H1 (cell line): Measurements from ENCODE around the gene NAV2. TPM values are rescaled to one million over a fixed set of nuclear protein-coding genes. Genes with fewer than 3 reads are reported as not detected.
A peak's percentile ranks its signal among the peaks of the same experiment; 100 is the strongest.

Source experiments
- CTCF ChIA-PET: fragments of 300-600 bp; sonication (Branson Sonifier 250); formaldehyde crosslinking; loops from one replicate; lab custom pipeline; 2021; ENCODE audit not compliant: partially characterized antibody; lab: Charles Lee
- POLR2A ChIA-PET: fragments of 300-600 bp; sonication (Branson Sonifier 250); formaldehyde crosslinking; loops from one replicate; lab custom pipeline; 2021; ENCODE audit warnings: inconsistent platforms; ENCODE audit not compliant: partially characterized antibody; lab: Charles Lee
- DNase-seq, 2 experiments: peaks; one replicate each; pipeline versions ENCODE4 v3.0.0 to v3.0.0-alpha.2; 2010 to 2022; ENCODE audit warnings: low spot score in 2 of 2, low read depth in 1 of 2, mixed read lengths in 1 of 2
- FAIRE-seq: peaks from 2 replicates; lab custom pipeline; 2011; peaks lifted over from hg19 to GRCh38; lab: Jason Lieb, UNC
- H2AFZ ChIP-seq: 2 replicates; pipeline ENCODE4 v1.8.1; 2012; ENCODE audit warnings: low read length, inconsistent platforms
- H2AK5ac ChIP-seq: 2 replicates; pipeline ENCODE4 v1.6.1; 2013; ENCODE audit warnings: low read depth, low read length
- H2BK120ac ChIP-seq: replicated peaks from 2 replicates; pipeline ENCODE3; 2013; ENCODE audit warnings: low read depth, low read length, inconsistent platforms
- H2BK12ac ChIP-seq: 2 replicates; pipeline ENCODE4 v1.6.1; 2013; ENCODE audit warnings: low read depth, low read length
- H2BK15ac ChIP-seq: 2 replicates; pipeline ENCODE4 v1.6.1; 2013; ENCODE audit warnings: low read length
- H2BK20ac ChIP-seq: 2 replicates; pipeline ENCODE4 v1.6.1; 2013; ENCODE audit warnings: low read length
- H2BK5ac ChIP-seq: 2 replicates; pipeline ENCODE4 v1.6.1; 2013; ENCODE audit warnings: low read depth, low read length
- H3K14ac ChIP-seq: 2 replicates; pipeline ENCODE4 v1.6.1; 2013; ENCODE audit warnings: inconsistent platforms; ENCODE audit not compliant: insufficient read length
- H3K18ac ChIP-seq: 2 replicates; pipeline ENCODE4 v1.6.1; 2013; ENCODE audit warnings: low read length; ENCODE audit errors: extremely low read depth
- H3K23ac ChIP-seq: 2 replicates; pipeline ENCODE4 v1.6.1; 2013; ENCODE audit warnings: inconsistent platforms; ENCODE audit not compliant: insufficient read length
- H3K23me2 ChIP-seq: 2 replicates; pipeline ENCODE4 v1.6.1; 2013; ENCODE audit warnings: low read depth, low read length
- H3K27ac ChIP-seq: 2 replicates; pipeline ENCODE4 v1.6.1; 2011; ENCODE audit warnings: low read depth, low read length, inconsistent platforms
- H3K27me3 ChIP-seq, 4 experiments: replicated peaks in 1 of 4; 1 replicate in 1 of 4; 2 replicates in 3 of 4; pipeline versions ENCODE4 v1.6.1 to v1.8.1; 2011 to 2013; ENCODE audit warnings: low read length in 3 of 4, mild to moderate bottlenecking in 3 of 4, inconsistent platforms in 2 of 4, mixed read lengths in 2 of 4, moderate library complexity in 1 of 4; ENCODE audit not compliant: control insufficient read depth in 3 of 4, insufficient read depth in 3 of 4; ENCODE audit errors: extremely low read depth in 1 of 4
- H3K36me3 ChIP-seq, 4 experiments: 2 replicates each; pipeline versions ENCODE4 v1.6.1 to v1.8.1; 2011 to 2013; ENCODE audit warnings: mild to moderate bottlenecking in 4 of 4, low read length in 3 of 4, moderate library complexity in 2 of 4, control low read depth in 1 of 4, inconsistent platforms in 1 of 4; ENCODE audit not compliant: insufficient read depth in 4 of 4, control insufficient read depth in 2 of 4
- H3K4ac ChIP-seq: replicated peaks from 2 replicates; pipeline ENCODE3; 2013; ENCODE audit warnings: low read length, low read depth, mixed read lengths, inconsistent platforms; ENCODE audit not compliant: insufficient read length
- H3K4me1 ChIP-seq, 4 experiments: replicated peaks in 1 of 4; 1 replicate in 1 of 4; 2 replicates in 3 of 4; pipeline versions ENCODE4 v1.6.1 to v1.8.1; 2011 to 2013; ENCODE audit warnings: low read length in 3 of 4, inconsistent platforms in 2 of 4, mixed read lengths in 1 of 4; ENCODE audit not compliant: insufficient read depth in 4 of 4, control insufficient read depth in 3 of 4
- H3K4me2 ChIP-seq, 2 experiments: 2 replicates each; pipeline versions ENCODE4 v1.6.1 to v1.8.1; 2011 to 2013; ENCODE audit warnings: low read depth in 2 of 2, low read length in 2 of 2, control low read depth in 1 of 2, inconsistent platforms in 1 of 2, mild to moderate bottlenecking in 1 of 2; ENCODE audit not compliant: insufficient read depth in 1 of 2
- H3K4me3 ChIP-seq, 4 experiments: fragments of 200-600, 300-600 bp in 1 of 4; sonication (generic), shearing (Covaris generic), sonication (Bioruptor Twin) in 1 of 4; 2 replicates each; pipeline versions ENCODE4 v1.5.1 to v1.8.1; 2011 to 2016; ENCODE audit warnings: low read length in 4 of 4, low read depth in 3 of 4, control low read depth in 2 of 4, inconsistent platforms in 2 of 4, mild to moderate bottlenecking in 2 of 4, mixed read lengths in 1 of 4, moderate library complexity in 1 of 4; ENCODE audit not compliant: insufficient read depth in 2 of 4; ENCODE audit errors: extremely low read depth in 1 of 4
- H3K56ac ChIP-seq: replicated peaks from 2 replicates; pipeline ENCODE3; 2013; ENCODE audit warnings: low read depth, mild to moderate bottlenecking, mixed read lengths, low read length, inconsistent platforms; ENCODE audit not compliant: insufficient read length
- H3K79me1 ChIP-seq: 2 replicates; pipeline ENCODE4 v1.6.1; 2013; ENCODE audit warnings: low read depth, low read length, control low read depth
- H3K79me2 ChIP-seq, 2 experiments: 2 replicates each; pipeline versions ENCODE4 v1.6.1 to v1.8.1; 2012 to 2013; ENCODE audit warnings: low read length in 2 of 2, mild to moderate bottlenecking in 2 of 2, inconsistent platforms in 1 of 2; ENCODE audit not compliant: insufficient read depth in 2 of 2, control insufficient read depth in 1 of 2
- H3K9ac ChIP-seq, 4 experiments: replicated peaks in 1 of 4; 1 replicate in 1 of 4; 2 replicates in 3 of 4; pipeline versions ENCODE4 v1.6.1 to v1.8.1; 2011 to 2013; ENCODE audit warnings: low read depth in 3 of 4, low read length in 3 of 4, control low read depth in 2 of 4, mild to moderate bottlenecking in 2 of 4, moderate library complexity in 2 of 4, inconsistent platforms in 1 of 4; ENCODE audit errors: extremely low read depth in 1 of 4
- H3K9me3 ChIP-seq, 2 experiments: 2 replicates each; pipeline versions ENCODE4 v1.6.1 to v1.8.1; 2012 to 2013; ENCODE audit warnings: mild to moderate bottlenecking in 2 of 2, moderate library complexity in 2 of 2, control low read depth in 1 of 2, inconsistent platforms in 1 of 2, low read depth in 1 of 2, low read length in 1 of 2, mixed read lengths in 1 of 2; ENCODE audit not compliant: insufficient read depth in 2 of 2
- H4K20me1 ChIP-seq, 2 experiments: replicated peaks in 1 of 2; 2 replicates each; pipeline versions ENCODE3 to v1.8.1; 2011 to 2013; ENCODE audit warnings: inconsistent platforms in 2 of 2, low read length in 2 of 2, mild to moderate bottlenecking in 1 of 2; ENCODE audit not compliant: insufficient read depth in 2 of 2, control insufficient read depth in 1 of 2
- H4K5ac ChIP-seq: 2 replicates; pipeline ENCODE4 v1.6.1; 2013; ENCODE audit warnings: low read length, low read depth, mixed read lengths, inconsistent platforms; ENCODE audit not compliant: insufficient read length
- H4K8ac ChIP-seq: 2 replicates; pipeline ENCODE4 v1.8.0; 2013; ENCODE audit warnings: mild to moderate bottlenecking, moderate library complexity, low read length, inconsistent platforms; ENCODE audit not compliant: insufficient read depth; ENCODE audit errors: extremely low read depth
- H4K91ac ChIP-seq: replicated peaks from 2 replicates; pipeline ENCODE3; 2013; ENCODE audit warnings: low read length, mixed read lengths, inconsistent platforms; ENCODE audit not compliant: insufficient read length
- RAD21 ChIP-seq, 2 experiments: IDR thresholded peaks in 1 of 2; conservative IDR thresholded peaks in 1 of 2; 2 replicates each; pipeline ENCODE4 v1.6.1; 2011; ENCODE audit warnings: low read depth in 2 of 2, low read length in 2 of 2, improper control_type of control experiment in 1 of 2, inconsistent platforms in 1 of 2, mild to moderate bottlenecking in 1 of 2, moderate library complexity in 1 of 2
- RBBP5 ChIP-seq: IDR thresholded peaks from 2 replicates; pipeline ENCODE4 v1.7.1; 2012; ENCODE audit warnings: low read depth, mild to moderate bottlenecking, inconsistent platforms, low read length, moderate library complexity, borderline replicate concordance
- SP2 ChIP-seq: IDR thresholded peaks from 2 replicates; pipeline ENCODE4 v1.6.1; 2012; ENCODE audit warnings: mild to moderate bottlenecking, low read length, inconsistent platforms
- ZNF274 ChIP-seq: IDR thresholded peaks from 2 replicates; pipeline ENCODE4 v1.7.0; 2012; ENCODE audit warnings: low read length, borderline replicate concordance; ENCODE audit errors: extremely low read depth
- WGBS, 2 experiments: shearing (Covaris generic) in 1 of 2; methylation state at CpG; one replicate each; pipeline versions ENCODE4 v1.1.6 to v1.1.7; 2013 to 2015; ENCODE audit warnings: low lambda C conversion rate in 2 of 2, mixed read lengths in 2 of 2, inconsistent platforms in 1 of 2, low coverage in 1 of 2, missing lambda C conversion rate in 1 of 2; ENCODE audit not compliant: insufficient replicate concordance in 2 of 2, insufficient coverage in 1 of 2, insufficient read length in 1 of 2; ENCODE audit errors: extremely low coverage in 1 of 2, missing lambda C conversion rate in 1 of 2; 5-methylcytosine and 5-hydroxymethylcytosine counted together
- polyA plus RNA-seq, 7 experiments: library from polyadenylated mRNA; depleted of rRNA in 3 of 7; stranded (reverse) in 5 of 7; unstranded in 2 of 7; fragments of >200 nt in 5 of 7; fragments of 200-250 nt in 2 of 7; gene quantifications; 1 replicate in 5 of 7; 2 replicates in 1 of 7; 4 replicates in 1 of 7; pipeline versions ENCODE4 v1.2.1 to v1.2.3, GENCODE V29; 2011 to 2013; ENCODE audit warnings: missing spikeins in 2 of 7, mixed read lengths in 2 of 7
- total RNA-seq: library from RNA; stranded (reverse); fragmentation: NEBNext Ultra II Directional; extraction: Animal tissue kit (Norgen Biotek cat#: 25700); gene quantifications from 2 replicates; pipeline ENCODE4 v1.2.1, GENCODE V29; 2021
- TF ChIP-seq, protein P1 (sequence below), 3 experiments: IDR thresholded peaks; 1 replicate in 2 of 3; 2 replicates in 1 of 3; pipeline versions ENCODE4 v1.5.1 to v1.6.1; 2011; ENCODE audit warnings: low read length in 3 of 3, mild to moderate bottlenecking in 3 of 3, inconsistent platforms in 2 of 3, low read depth in 1 of 3, moderate library complexity in 1 of 3; ENCODE audit not compliant: insufficient read depth in 1 of 3; ENCODE audit errors: control extremely low read depth in 1 of 3

NAV2 gene
- total and polyA plus RNA-seq, 2 of the 8 experiments (the other 6 are each of a cell fraction or from before 2014, with no cell fraction given) = 35.6 to 73.6 TPM

DNA sequence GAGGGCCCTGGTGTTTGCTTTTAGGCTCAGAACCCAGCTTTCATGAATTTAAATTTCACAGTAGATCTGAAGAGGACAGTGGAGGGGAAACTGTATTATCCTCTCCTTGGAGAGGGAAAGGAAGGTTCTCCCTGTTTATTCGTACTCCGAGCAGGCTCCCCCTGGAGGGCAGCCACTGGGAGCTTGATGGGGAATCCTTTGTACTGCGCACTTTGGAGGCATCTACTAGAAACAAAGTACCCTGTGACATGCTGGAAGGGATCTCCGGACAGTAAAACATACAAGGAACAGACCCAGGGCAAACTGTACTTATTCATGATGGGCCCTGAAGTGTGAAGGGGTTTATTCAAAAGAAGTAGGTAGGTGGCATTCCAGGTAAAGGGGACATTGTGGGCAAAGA lies 27.2 kb downstream of the NAV2 start:
- Histone ChIP-seq H3K36me3 (no peaks in the 10 kb centered on the region), H3K9ac (no peak overlapping the region), H2BK12ac (no peak overlapping the region), H4K91ac (no peak overlapping the region), H4K20me1 (no peaks in the 10 kb centered on the region), H3K9me3 (no peaks in the 10 kb centered on the region), H3K14ac (no peak overlapping the region), H2BK20ac (no peak overlapping the region), H2AK5ac (no peak overlapping the region), H3K18ac (no peak overlapping the region), H3K4ac (no peak overlapping the region), H3K56ac (no peak overlapping the region), H2AFZ (no peak overlapping the region; the same call in 1 of the 2 replicates), H3K23me2 (no peaks in the 10 kb centered on the region), H3K79me1 (no peaks in the 10 kb centered on the region), H3K27me3 (no peaks in the 10 kb centered on the region)
- WGBS, 2 experiments = 52% methylated on average over 4 of the region's 4 CpGs; no CpG with 5 or more reads in 1 of the 2 experiments
- DNase-seq (peak in 1 of 2 experiments; percentile 57), FAIRE-seq (no peak)
- TF ChIP-seq ZNF274 (no peak), RBBP5 (no peak), RAD21 (IDR thresholded peaks at IDR 0.05 in 1 of 2, conservative IDR thresholded peaks at IDR 0.05 in 1 of 2; ENCODE audit: low read depth in 2 of 2, low read length in 2 of 2) (peak; percentile 21 to 43; a peak in 3 of 4 replicates), SP2 (no peak)
- TF ChIP-seq, protein P1, sequence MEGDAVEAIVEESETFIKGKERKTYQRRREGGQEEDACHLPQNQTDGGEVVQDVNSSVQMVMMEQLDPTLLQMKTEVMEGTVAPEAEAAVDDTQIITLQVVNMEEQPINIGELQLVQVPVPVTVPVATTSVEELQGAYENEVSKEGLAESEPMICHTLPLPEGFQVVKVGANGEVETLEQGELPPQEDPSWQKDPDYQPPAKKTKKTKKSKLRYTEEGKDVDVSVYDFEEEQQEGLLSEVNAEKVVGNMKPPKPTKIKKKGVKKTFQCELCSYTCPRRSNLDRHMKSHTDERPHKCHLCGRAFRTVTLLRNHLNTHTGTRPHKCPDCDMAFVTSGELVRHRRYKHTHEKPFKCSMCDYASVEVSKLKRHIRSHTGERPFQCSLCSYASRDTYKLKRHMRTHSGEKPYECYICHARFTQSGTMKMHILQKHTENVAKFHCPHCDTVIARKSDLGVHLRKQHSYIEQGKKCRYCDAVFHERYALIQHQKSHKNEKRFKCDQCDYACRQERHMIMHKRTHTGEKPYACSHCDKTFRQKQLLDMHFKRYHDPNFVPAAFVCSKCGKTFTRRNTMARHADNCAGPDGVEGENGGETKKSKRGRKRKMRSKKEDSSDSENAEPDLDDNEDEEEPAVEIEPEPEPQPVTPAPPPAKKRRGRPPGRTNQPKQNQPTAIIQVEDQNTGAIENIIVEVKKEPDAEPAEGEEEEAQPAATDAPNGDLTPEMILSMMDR (IDR thresholded peaks at IDR 0.05; ENCODE audit: control extremely low read depth in 1 of 3, insufficient read depth in 1 of 3, low read depth in 1 of 3, low read length in 3 of 3) = peak; percentile 19 to 54 (median 43); a peak in 3 of 4 replicates
- TF ChIP-seq, all 59 proteins: peak for 2
- Histone ChIP-seq H3K27ac (no peak overlapping the region), H3K4me2 (no peak overlapping the region), H2BK120ac (no peak overlapping the region), H3K4me1 (peaks cover 0 to 12% (median 3%) of the 10 kb centered on the region in 4 experiments; a peak in 2 of 7 replicates), H4K5ac (no peak overlapping the region), H3K23ac (no peak overlapping the region), H3K4me3 (no peak overlapping the region), H2BK15ac (no peak overlapping the region), H3K79me2 (no peaks in the 10 kb centered on the region), H2BK5ac (no peak overlapping the region), H4K8ac (no peak overlapping the region)
- ChIA-PET POLR2A (no interaction called here), CTCF (interaction anchor here (0.5 to 4.4 kb wide), 17 partner anchors 10 to 477 kb away, joined by 3 to 36 read pairs (median 5); no protein-coding TSS in a partner anchor)
